Neural cell (in vitro differentiated cells): ENCODE results near the gene POLE.

Experiments
- POLR2AphosphoS5 ChIP-seq: IDR thresholded peaks from 2 replicates; pipeline ENCODE4 v1.6.1; 2012
- RAD21 ChIP-seq: fragments of 450-650 bp; conservative IDR thresholded peaks from 2 replicates; pipeline ENCODE4 v1.6.1; 2014; ENCODE audit warnings: antibody characterized with exemption, mild to moderate bottlenecking, moderate library complexity
- TF ChIP-seq, protein P1 (sequence below): IDR thresholded peaks from 2 replicates; pipeline ENCODE4 v1.6.1; 2012; ENCODE audit warnings: borderline replicate concordance

- TF ChIP-seq, protein P1, sequence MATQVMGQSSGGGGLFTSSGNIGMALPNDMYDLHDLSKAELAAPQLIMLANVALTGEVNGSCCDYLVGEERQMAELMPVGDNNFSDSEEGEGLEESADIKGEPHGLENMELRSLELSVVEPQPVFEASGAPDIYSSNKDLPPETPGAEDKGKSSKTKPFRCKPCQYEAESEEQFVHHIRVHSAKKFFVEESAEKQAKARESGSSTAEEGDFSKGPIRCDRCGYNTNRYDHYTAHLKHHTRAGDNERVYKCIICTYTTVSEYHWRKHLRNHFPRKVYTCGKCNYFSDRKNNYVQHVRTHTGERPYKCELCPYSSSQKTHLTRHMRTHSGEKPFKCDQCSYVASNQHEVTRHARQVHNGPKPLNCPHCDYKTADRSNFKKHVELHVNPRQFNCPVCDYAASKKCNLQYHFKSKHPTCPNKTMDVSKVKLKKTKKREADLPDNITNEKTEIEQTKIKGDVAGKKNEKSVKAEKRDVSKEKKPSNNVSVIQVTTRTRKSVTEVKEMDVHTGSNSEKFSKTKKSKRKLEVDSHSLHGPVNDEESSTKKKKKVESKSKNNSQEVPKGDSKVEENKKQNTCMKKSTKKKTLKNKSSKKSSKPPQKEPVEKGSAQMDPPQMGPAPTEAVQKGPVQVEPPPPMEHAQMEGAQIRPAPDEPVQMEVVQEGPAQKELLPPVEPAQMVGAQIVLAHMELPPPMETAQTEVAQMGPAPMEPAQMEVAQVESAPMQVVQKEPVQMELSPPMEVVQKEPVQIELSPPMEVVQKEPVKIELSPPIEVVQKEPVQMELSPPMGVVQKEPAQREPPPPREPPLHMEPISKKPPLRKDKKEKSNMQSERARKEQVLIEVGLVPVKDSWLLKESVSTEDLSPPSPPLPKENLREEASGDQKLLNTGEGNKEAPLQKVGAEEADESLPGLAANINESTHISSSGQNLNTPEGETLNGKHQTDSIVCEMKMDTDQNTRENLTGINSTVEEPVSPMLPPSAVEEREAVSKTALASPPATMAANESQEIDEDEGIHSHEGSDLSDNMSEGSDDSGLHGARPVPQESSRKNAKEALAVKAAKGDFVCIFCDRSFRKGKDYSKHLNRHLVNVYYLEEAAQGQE, result no peak
- TF ChIP-seq POLR2AphosphoS5, result no peak
- TF ChIP-seq RAD21, result no peak
Observed at GRCh38 chr12:132665794-132666193, 21.3 kb downstream of the POLE start.
